Measurements from ENCODE around the gene LRRC4C.

Gene LRRC4C

DNA sequence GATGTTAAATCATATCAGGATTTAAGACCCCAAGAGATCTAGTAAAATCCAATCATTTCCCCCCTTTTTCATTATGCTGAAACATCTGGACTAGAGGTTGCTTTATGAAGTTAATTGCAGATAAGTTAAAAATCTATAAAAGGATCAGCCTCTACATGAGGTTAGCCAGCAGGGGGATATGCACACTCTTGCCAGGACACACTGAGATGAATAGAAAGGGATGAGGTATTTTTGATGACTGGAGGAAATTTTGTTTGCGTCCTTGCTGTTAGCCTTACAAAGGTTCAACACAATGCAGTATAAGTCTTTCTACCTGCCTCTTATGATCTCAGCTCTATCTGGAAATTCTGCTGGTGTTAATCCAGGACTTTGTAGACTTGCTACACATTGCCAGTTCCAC lies 1034.3 kb downstream of the LRRC4C start:
- DNase-seq, result no peak

DNA sequence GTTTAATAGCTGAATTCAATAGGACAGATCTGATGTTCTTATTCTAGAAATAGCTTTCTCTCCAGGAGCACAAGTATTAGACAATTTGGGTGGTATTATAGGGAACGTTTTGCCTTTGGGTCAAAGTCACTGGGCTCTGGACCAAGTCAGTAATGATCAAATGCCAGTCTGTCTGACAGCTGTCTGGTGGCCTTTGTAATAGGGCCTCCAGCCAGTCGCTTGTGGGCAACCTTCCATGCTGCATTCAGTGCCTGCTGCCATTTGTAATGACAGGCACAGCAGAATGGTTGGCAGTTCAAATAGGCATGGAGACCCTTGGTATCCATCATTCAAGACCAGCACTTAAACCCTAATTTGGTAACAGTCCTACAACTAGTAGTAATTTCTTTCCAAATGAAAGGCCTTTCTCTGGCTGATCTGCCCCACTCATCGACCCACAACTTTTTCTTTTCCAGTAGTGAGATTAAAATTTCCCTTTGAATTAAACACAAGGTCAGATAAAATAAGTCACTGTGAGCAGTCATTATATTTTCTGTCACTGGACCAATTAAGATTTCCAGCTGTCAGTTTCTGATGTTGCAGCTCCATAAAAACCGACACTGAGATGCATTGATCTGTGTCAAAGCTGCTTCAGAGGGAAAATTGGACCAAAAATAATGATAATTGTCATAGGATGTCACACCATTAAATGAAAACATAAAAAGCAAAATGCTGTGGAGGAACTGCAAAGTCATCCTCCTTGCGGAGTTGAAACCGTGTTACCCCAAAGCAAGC lies 1038.1 kb downstream of the LRRC4C start:
- DNase-seq, result no peak

- no peak for DNase-seq
These were observed 1041.8 kb downstream of the LRRC4C start for GRCh38 chr11:40417627-40418026.

DNA sequence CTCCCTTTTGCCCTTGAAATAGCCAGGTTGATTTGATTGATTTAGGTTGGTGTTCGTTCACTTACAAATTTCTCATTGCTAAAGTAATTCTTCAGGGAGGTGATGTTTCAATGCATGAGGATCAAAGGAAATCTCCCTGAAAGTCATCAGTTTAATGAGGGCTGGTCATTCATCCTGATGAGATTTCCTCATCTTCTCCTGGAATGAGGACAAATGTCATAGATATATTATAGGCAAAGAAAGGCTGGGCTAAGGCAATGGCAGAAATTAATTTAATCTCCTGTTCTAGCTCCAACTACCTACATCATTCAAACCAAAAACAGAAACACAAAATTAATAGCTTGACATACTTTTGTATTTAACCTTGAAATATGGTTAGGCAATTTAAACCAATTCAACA lies 1052.1 kb downstream of the LRRC4C start:
- no peak for DNase-seq

DNA sequence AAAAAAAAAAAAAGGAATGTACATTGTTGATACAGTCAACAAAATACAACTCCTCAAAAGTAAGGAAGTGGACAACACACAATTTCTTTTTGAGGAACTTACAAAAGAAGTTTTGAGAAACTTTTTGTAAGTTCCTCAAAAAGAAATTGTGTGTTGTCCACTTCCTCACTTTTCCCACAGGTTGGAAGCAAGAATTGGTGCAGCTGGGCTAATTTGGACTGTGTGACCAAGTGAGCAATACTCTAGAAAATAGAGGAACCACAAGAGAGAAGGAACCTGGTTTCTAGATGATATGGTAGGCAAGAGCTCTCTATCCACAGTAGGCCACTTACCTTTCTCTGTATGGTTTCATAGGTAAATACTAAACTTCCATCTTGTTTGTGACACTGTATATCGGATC lies 1053.8 kb downstream of the LRRC4C start:
- DNase-seq, result no peak

- no peak for DNase-seq
These were observed 1056.1 kb downstream of the LRRC4C start for GRCh38 chr11:40403321-40403720.

DNA sequence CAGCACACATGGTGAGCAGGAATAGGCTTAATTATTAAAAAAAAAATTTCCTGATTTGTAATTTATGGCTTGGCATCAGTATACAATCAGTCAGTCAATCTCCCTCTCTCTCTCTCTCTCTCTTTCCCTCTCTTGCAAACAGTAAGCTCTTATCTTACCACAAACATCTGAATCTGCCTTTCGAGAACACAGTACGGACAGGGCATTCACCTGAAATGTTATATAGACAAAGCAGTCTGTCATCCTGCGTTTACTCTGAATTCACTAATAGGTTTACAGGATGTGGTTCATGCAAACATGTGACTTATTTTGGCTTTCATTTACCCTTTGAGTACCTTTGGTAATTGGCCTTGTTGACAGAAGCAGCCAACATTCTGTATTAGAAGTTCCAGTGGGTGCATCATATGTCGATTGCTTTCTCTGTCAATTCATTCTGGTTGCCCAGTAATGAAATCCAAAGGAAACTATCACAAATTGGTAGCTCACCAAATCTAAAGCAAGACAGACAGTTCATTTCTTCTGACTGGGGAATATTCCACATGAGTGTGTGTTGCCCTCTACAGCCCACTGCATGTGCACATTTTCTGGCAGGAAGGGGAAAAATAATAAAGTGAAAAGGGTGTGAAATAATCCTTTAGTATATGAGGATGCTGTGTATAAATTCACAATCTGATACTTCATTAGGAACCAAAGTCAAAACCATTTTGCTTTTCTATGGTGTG lies 1058.2 kb downstream of the LRRC4C start:
- DNase-seq, result no peak

- DNase-seq, result no peak
These were observed 1062.3 kb downstream of the LRRC4C start for GRCh38 chr11:40397141-40397540.

DNA sequence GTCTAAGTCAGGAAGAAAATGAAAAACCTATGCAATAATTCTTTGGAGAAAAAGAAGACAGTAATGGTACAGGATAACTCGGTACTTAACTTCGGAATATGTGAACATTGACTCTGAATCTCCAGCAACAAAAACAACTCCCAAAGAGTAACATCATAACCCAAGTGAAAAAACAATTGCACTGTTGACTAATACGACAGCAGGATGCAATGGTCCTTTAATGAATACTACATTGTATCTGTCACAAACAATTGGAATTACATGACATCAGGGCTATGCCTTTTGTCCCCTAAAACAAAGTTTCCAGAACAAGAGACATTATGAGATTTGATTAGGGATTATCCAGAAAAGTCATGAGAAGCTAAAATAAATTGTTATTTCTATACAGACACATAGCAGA lies 1065.9 kb downstream of the LRRC4C start:
- no peak for DNase-seq

DNA sequence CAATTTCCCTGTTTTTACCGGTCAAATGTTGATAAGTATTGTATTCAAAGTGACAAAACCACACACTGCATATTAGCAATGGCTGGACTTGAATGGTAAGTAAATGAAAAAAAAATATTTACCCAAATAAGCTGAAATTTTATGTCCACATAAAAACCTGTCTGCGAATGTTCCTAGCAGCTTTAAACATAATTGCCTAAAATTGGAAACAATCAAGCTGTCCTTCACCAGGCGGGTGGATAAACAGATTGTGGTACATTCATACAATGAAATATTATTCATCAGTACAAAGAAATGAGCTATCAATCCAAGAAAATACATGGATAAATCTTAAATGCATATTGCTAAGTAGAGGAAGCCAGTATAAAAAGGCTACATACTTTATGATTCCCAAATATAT lies 1067.8 kb downstream of the LRRC4C start:
- no peak for DNase-seq

DNA sequence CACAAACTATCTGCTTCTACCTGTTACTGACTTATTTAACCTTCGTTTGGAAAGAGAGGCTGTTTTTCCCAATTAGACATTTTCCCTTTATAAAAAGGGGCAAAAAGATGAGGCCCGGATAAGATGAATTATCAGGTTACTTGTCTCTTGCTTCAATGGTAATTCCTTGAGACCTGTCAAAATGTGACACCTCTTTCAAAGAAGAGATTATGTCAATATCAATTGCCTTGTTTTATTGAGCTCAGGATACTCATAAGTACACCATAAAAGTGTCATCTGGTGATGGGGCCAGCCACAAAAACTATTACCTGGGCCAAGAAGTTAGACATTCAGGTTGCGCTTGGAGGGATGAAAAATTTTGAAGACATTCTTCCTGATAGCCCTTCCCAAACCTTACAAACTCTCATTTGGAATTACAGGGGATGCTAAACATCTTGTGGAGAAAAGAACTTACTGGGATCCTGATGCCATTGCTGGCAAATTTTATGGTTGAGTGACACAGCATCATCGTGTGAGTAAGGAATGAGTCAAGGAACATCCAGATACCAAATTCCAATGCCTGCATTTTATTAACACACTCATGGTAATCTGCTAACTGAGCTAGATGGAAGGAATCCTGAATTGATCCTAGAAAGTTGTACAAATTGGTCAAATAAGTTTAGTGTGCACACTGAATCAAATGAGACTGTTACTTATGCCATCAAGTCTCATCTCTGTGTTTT lies 1071.2 kb downstream of the LRRC4C start:
- no peak for DNase-seq

GRCh38 chr11:40387240-40387980 lies 1072.0 kb downstream of the LRRC4C start:
- DNase-seq, result no peak

DNA sequence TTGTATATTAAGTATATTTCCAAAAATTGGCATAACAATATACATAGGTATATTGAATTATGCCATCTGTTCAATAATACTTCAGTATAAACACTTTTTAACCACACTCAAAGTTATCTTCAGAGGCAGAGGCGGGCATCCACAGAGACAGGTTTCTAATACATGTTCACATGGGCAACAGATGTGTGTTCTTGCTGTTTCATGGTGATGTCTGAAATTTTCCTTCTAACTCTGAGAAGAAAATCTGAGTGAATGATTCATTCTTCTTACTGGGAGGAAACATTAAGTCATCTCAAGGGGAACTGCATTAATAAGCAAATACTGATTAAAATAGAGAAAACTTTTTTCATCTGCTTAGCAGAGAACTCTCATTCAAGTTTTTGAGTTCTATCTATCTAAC lies 1074.5 kb downstream of the LRRC4C start:
- no peak for DNase-seq

DNA sequence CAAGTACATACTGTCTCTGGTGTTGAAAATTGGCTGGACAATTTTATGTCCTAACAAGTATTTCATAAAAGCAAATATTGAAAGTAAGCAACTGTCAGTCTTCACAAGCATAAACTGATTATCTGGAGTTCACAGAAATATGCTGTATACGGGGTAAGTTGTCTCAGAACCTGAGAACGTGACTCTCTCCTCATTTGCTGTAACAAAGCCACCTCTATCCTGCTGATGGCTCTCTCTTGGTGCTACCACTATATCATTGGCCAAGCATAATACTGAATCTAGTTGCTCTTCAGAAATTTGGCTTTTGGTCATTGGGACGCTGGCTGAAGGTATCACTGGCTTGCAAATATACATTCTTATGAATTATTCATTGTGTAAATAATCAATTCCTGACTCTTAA lies 1078.0 kb downstream of the LRRC4C start:
- no peak for DNase-seq

DNA sequence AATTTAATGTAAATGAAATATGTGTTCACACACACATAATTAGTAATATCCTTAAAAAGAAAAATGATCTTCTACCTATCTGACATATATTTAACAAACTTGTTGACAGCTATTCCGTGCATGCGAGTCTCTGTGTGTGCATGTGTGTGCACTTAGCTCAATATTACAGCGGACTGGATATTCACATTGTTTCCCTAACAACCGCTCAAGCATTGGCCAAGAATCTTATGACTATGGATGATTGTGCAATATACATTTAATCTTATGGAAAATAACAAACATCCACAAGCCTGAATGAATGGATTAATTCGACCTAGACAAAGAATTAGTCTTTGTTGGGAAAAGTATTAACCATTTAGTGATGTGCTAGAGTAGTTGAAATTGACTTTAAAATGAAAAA lies 1078.6 kb downstream of the LRRC4C start:
- DNase-seq, result no peak

DNA sequence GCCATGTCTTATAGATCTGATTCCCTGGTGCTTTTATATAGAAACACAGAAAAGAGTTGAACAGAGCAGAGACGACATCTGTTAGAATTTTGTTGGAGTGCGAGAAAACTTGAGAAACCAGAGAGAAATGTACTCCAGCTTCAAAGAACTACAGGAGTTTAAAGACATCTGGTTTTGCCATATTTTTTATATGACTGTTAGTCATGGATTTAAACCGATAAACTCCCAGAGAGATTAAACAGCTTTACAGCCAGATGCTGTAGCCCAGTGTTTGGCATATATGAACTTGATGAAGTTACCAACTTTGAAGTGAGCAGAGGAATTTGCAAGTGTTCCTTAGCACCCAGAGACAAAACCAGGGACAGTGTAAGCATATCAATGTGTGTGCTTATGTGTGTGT lies 1083.1 kb downstream of the LRRC4C start:
- DNase-seq, result no peak

DNA sequence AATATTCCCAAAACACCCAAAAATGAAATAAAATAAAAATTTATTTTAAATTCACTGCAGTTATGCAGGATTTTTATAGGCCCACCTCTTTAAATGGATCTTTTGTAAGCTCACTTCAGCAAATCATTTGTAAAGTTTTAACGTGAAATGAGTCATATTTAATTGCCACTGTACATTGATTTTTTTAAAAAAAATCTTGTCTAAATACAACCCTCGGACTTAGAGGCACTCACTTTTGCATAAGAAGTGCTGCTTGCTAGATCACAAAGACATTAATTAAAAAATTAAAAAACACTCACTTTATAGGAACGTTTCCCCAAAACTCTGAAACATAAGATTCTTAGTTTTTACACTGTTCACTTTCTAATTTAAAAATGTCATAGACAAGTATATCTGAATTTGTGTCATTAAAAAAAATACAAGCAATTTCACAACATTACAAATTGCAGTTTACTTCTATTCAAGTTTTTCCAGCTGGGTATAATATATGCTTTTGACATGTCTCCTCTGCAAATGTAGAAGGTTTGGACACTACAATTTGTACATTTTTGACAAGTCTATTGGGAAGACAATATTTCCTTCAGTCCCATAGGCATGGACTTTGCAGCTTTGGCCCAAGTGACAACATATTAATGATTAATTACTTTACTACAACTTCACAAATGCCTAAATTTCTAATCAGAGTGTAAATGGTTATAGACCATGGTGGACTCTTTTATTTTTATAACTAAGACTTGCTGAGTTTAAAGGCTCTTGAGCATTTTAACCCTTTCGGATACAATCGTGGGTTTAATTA lies 1088.4 kb downstream of the LRRC4C start:
- DNase-seq, result no peak

GRCh38 chr11:40360206-40360798 lies 1099.2 kb downstream of the LRRC4C start:
- no peak for DNase-seq

- no peak for DNase-seq
These were observed 1105.3 kb downstream of the LRRC4C start for GRCh38 chr11:40354121-40354520.

DNA sequence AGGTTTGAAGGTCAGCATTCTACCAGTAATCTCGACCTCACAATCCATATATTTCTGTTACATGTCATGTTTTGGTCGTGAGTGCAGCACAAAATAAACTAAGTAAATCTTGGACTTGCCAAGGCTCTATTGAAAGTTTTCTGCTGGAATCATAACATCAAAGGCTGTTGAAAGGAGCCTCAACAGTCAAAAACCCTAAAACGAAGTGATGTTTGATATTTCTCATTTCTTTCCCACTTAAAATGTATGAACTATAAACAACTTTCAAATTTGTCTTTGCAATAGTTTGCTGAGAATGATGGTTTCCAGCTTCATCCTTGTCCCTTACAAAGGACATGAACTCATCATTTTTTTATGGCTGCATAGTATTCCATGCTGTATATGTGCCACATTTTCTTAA lies 1118.5 kb downstream of the LRRC4C start:
- no peak for DNase-seq

DNA sequence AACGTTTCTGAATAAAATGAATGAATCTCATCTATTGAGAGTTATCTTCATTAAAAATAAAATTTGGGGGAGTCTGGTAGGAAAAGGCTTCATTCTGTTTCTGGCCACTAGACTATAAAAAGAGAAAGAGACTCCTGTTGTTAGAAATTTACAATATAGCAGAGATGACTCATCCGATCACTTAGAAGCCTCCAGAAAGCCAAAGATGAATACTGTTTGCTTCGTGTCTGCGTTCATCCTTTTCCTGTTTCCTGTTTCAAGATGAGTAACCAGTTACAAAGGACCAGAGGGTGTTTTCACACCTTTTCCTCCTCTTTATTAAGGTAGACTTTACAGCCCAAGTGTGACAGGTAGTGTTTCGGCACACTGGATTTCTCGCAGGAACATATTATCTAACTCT lies 1120.7 kb downstream of the LRRC4C start:
- no peak for DNase-seq

DNA sequence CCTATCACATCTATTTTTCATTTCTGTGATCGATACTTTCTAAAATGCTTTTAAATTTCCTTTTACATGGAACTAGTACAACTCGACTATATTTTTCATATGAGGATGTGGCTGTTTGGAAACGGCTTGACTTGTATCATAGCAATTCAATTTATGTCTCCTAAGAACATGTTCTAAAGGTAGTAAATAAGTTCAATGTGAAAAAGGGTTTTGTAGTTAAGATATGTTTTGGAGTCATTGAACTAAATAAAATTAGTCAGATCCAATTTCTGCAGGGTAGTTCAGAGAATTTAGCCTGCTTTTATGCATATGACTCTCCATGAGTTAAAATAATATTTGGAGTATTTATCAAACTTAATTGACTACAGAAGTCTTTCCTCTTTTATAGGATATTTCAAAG lies 1121.4 kb downstream of the LRRC4C start:
- DNase-seq, result no peak
